Ishikawa (cell line): ENCODE results near the gene FOXL2.

Experiments
- CEBPB ChIP-seq: IDR thresholded peaks from 2 replicates; pipeline ENCODE4 v1.6.1; 2012
- CREB1 ChIP-seq: IDR thresholded peaks from 2 replicates; pipeline ENCODE4 v1.6.1; 2012; ENCODE audit warnings: low read depth
- EGR1 ChIP-seq: IDR thresholded peaks from 2 replicates; pipeline ENCODE4 v1.6.1; 2012
- EP300 ChIP-seq: IDR thresholded peaks from 2 replicates; pipeline ENCODE4 v1.6.1; 2012; ENCODE audit warnings: borderline replicate concordance
- FOXM1 ChIP-seq: IDR thresholded peaks from 2 replicates; pipeline ENCODE4 v1.6.1; 2012; ENCODE audit warnings: low read depth, borderline replicate concordance
- NFIC ChIP-seq: IDR thresholded peaks from 2 replicates; pipeline ENCODE4 v1.6.1; 2012
- RAD21 ChIP-seq: IDR thresholded peaks from 2 replicates; pipeline ENCODE4 v1.6.1; 2012; ENCODE audit warnings: low read depth
- TAF1 ChIP-seq: IDR thresholded peaks from 2 replicates; pipeline ENCODE4 v1.6.1; 2012; ENCODE audit warnings: low read depth, mild to moderate bottlenecking
- TCF12 ChIP-seq: IDR thresholded peaks from 2 replicates; pipeline ENCODE4 v1.6.1; 2012; ENCODE audit warnings: low read depth
- TEAD4 ChIP-seq: IDR thresholded peaks from 2 replicates; pipeline ENCODE4 v1.6.1; 2012
- YY1 ChIP-seq: IDR thresholded peaks from 2 replicates; pipeline ENCODE4 v1.6.1; 2012; ENCODE audit warnings: low read depth
- ZBTB7A ChIP-seq: IDR thresholded peaks from 2 replicates; pipeline ENCODE4 v1.6.1; 2012; ENCODE audit warnings: low read depth
- TF ChIP-seq, protein P1 (sequence below): IDR thresholded peaks from 2 replicates; pipeline ENCODE4 v1.6.1; 2012
- TF ChIP-seq, protein P2 (sequence below): IDR thresholded peaks from 2 replicates; pipeline ENCODE4 v1.6.1; 2012
- TF ChIP-seq, protein P3 (sequence below): IDR thresholded peaks from 2 replicates; pipeline ENCODE4 v1.6.1; 2012; ENCODE audit warnings: low read depth, mild to moderate bottlenecking

The FOXL2 gene

DNA sequence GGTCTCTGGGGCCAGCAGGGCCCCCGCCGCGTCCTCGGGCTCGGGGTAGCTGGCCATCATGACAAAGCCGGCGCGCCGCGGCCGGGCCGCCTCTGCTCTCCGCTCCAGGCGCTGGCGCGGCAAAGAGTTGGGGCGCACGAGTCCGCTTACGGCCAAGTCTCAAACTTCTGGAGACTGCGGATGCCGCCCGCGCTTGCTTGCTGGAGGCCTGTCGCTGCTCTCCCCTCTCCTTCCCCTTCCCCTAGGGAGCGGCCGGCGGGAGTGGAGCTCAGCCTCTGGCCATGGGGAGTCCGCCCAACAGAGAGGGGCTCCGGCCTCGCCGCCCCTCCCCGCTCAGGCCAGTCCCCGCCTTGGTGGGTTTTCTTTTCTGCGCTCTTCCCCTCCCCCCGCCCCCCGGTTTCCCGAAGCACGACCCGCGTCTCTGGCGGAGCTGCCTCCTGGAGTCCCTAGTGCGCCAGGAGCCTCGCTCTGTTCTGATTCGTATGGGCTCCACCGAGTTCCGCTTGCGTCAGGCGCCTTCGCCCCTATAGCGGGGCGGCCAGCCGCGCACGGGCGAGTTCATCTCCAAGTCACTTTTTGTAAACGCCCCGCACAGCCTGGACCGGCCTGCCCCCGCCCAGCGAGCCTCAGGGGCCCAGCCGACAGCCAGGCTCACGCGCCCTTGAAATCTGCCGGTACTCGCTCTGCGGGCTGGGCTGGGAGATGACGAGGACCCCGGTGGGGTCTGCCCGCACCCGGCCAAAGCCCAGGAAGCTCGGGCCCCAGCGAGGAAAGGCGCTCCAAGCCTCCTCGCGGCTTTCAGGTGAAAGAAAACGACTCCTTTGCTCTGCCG is at the start of gene FOXL2, which contains the start of gene FOXL2NB:
TSS of gene FOXL2 (minus strand) at position 475 of the 832 bp plus-strand sequence. CDS start at position 60, 415 bp downstream.
TSS of gene FOXL2NB (plus strand) at position 555 of the 832 bp plus-strand sequence. CDS start at position 703, 148 bp downstream.
- TF ChIP-seq TCF12, result no peak
- no peak for TF ChIP-seq ZBTB7A
- TF ChIP-seq, protein P1, sequence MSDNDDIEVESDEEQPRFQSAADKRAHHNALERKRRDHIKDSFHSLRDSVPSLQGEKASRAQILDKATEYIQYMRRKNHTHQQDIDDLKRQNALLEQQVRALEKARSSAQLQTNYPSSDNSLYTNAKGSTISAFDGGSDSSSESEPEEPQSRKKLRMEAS, result no peak
- no peak for TF ChIP-seq CEBPB
- no peak for TF ChIP-seq RAD21
- TF ChIP-seq, protein P2, sequence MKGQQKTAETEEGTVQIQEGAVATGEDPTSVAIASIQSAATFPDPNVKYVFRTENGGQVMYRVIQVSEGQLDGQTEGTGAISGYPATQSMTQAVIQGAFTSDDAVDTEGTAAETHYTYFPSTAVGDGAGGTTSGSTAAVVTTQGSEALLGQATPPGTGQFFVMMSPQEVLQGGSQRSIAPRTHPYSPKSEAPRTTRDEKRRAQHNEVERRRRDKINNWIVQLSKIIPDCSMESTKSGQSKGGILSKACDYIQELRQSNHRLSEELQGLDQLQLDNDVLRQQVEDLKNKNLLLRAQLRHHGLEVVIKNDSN, result no peak
- TF ChIP-seq, protein P3, sequence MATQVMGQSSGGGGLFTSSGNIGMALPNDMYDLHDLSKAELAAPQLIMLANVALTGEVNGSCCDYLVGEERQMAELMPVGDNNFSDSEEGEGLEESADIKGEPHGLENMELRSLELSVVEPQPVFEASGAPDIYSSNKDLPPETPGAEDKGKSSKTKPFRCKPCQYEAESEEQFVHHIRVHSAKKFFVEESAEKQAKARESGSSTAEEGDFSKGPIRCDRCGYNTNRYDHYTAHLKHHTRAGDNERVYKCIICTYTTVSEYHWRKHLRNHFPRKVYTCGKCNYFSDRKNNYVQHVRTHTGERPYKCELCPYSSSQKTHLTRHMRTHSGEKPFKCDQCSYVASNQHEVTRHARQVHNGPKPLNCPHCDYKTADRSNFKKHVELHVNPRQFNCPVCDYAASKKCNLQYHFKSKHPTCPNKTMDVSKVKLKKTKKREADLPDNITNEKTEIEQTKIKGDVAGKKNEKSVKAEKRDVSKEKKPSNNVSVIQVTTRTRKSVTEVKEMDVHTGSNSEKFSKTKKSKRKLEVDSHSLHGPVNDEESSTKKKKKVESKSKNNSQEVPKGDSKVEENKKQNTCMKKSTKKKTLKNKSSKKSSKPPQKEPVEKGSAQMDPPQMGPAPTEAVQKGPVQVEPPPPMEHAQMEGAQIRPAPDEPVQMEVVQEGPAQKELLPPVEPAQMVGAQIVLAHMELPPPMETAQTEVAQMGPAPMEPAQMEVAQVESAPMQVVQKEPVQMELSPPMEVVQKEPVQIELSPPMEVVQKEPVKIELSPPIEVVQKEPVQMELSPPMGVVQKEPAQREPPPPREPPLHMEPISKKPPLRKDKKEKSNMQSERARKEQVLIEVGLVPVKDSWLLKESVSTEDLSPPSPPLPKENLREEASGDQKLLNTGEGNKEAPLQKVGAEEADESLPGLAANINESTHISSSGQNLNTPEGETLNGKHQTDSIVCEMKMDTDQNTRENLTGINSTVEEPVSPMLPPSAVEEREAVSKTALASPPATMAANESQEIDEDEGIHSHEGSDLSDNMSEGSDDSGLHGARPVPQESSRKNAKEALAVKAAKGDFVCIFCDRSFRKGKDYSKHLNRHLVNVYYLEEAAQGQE, result no peak
- TF ChIP-seq TAF1, result no peak
- TF ChIP-seq YY1, result no peak
- TF ChIP-seq CREB1, result no peak
- no peak for TF ChIP-seq TEAD4
- no peak for TF ChIP-seq FOXM1
- no peak for TF ChIP-seq NFIC
- no peak for TF ChIP-seq EGR1
- no peak for TF ChIP-seq EP300

DNA sequence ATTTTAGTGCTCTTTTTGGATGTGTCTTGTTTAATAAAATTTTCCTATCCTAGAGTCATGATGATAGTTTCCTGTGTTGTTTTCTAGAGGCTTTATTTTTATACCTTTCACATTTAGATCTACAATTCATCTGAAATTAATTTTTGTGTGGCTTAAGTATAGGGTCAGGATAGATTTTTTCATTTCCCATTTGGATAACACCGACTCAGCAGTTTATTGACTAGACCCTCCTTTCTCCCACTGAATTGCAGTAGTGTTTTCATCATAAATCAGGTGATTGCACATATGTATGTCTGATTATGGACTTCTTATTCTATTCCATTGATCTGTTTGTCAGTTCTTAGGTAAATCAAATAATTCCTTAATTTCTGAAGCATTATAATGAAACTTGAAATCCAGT is 48.8 kb upstream of the FOXL2 start:
- TF ChIP-seq TAF1 (no peak), TEAD4 (no peak), NFIC (no peak)
- TF ChIP-seq, protein P1, result no peak

DNA sequence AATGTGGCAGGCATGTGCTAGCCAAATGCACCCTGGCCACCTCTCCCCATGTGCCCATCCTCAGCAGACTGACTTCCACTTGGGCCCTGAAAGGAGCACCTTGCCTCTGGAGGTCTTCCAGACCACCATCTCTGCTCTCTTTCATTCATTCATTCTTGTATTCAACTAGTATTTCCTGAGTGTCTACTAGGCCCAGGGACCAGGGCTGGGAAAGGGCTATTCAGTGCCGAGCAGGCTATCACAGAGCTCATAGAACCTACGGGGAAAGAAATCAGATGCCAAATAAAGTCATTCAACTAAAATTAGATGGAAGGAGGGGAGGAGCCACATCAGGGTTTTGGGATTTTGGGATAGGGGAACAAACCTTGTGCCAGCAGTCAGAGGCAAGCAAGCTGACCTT is 40.2 kb upstream of the FOXL2 start:
- TF ChIP-seq EGR1, result no peak

DNA sequence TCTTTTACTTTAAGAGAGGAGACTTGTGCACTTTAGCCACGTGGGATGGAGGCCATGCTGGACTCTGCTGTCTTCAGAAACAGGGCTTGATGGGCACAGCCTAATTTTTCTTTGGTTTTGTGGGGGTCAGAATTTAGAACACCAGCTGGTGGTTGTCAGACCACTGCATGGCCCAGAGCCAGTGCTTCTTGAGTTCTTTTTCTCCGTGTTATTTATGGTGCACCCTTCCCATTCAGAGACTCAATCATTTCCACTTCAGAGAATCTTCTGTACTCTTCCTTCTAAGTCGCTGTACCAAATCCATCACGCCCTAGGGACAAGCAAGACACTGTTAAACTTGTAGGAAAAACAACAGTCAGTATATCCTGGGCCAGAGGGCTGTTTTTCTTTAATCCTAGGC is 39.0 kb upstream of the FOXL2 start:
- no peak for TF ChIP-seq TEAD4
- TF ChIP-seq, protein P3, result no peak
- TF ChIP-seq CEBPB, result no peak
- no peak for TF ChIP-seq RAD21
- no peak for TF ChIP-seq ZBTB7A
- no peak for TF ChIP-seq EP300
- no peak for TF ChIP-seq YY1
- TF ChIP-seq CREB1, result no peak
- TF ChIP-seq, protein P2, result no peak
- TF ChIP-seq, protein P1, result no peak
- no peak for TF ChIP-seq TCF12
- TF ChIP-seq TAF1, result no peak
- TF ChIP-seq NFIC, result no peak
- no peak for TF ChIP-seq FOXM1
- no peak for TF ChIP-seq EGR1

DNA sequence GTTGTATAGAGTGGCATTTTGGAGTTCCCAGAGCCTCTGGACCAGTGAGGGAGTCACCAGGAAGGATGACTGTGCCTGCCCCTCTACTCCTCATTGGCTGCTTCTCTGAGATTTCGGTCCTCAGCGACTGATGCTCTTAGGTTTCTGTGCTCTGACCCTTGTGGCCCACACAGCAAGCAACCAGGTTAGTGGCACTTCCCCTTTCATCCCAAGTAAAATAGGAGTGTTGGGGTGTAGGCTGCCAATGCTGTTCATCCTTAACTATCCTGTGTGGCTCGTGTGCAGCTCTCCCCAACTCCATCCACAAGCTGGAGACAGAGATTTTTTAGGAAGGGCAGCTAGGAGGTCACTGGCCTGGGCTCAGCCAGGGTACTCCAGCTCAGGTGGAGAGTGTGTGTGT is 37.9 kb upstream of the FOXL2 start:
- no peak for TF ChIP-seq TCF12

DNA sequence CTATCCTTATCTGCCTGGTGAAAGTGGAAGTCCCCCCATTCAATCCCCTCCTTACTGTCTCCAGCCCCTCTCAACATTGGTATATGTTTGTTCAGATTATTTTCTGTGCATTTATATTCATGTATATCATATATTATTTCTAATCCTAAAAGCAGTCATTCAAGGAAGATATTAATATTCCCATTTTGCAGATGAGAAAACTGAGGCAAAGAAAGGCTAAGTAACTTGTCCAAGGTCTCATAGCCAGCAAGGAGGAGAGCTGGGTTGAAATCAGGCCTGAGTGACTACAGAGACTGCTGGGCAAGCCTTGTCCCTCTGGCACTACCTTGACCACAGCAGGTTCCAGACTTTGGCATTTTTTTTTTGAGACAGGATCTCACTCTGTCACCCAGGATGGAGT is 29.1 kb upstream of the FOXL2 start:
- TF ChIP-seq RAD21, result no peak
- no peak for TF ChIP-seq EGR1
- TF ChIP-seq TAF1, result no peak
- TF ChIP-seq, protein P3, result no peak
- TF ChIP-seq TCF12, result no peak
- TF ChIP-seq NFIC, result no peak
